GM21737 (cell line): ENCODE data around the gene SLC37A2.
"Not testable (repeated sequence)": the region's sequence is repeated elsewhere in the genome, so short reads cannot be mapped to it uniquely, and the experiment has no call there.

Experiments
- ATAC-seq: cut with Tn5 transposase; IDR thresholded peaks from one replicate; pipeline ENCODE4 v1.9.1; 2021; ENCODE audit warnings: mild to moderate bottlenecking, moderate library complexity; ENCODE audit not compliant: unreplicated experiment

SLC37A2 gene

DNA sequence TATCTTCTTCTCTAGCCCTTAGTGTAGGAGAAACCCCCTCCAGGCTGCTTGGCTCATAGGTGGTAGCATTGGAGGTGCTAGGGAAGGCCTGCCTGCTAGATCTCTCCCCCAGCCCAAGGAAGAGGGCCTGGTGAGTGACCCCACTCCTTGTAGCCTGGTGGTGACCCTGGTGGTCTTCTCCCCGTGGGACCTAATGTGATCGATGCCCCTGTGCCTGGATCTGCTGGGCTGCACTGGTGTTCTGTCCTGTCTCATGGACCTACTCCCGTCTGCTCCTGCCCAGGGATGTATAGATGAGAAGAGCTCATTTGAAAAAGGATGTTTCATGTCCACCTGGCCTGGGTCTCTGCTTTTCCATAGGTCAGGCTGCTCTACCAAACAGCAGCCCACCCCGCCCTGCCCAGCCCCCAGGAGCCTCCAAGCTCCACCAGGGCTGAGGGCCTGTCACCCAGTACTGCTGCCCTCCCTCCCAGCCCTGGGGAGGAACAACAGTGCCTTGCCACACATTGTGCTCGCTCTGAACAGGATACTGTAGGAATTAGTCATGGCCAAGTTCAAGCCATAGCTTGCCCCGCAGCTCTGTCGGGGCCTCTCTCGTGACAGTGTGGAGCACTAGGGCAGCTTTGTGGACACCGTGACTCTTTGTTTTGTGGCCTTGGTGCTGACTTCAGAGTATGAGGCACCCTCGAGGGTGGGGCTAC is 19.7 kb downstream of the SLC37A2 start:
- ATAC-seq: no peak

DNA sequence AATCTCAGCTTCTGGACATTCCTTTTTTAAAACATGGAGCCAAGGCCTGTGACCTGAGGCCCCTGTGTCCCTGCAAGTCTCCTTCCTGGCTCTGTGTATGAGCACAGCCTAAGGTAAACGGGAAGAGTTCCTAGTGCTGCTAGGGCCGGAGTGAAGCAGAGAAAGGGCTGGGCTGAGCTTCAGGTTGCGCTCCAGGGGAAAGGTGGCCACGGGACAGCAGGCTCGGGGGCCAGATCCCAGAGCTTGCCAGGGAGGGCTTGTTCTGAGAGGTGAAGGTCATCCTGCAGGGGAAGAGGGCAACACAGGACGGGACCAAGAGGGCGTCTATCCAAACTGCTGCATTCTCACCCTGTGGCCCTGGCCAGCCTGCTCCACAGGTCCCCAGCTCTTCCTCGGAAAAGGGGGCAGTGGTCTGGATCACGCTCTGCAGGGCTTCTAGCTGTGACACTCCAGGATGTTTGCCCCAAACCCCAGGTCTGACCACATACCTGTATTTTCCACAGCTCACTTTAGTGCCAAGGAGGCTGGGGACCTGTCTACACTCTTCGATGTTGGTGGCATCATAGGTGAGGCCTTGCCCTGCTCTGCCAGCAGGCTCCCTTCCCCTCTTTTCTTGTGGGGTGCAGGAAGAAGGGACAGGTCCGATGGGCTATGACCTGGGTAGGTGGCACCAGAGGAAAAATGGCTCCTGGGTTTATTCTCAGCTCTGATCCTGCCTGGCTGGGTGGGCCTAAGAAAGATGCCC is 20.4 kb downstream of the SLC37A2 start:
- ATAC-seq: no peak

DNA sequence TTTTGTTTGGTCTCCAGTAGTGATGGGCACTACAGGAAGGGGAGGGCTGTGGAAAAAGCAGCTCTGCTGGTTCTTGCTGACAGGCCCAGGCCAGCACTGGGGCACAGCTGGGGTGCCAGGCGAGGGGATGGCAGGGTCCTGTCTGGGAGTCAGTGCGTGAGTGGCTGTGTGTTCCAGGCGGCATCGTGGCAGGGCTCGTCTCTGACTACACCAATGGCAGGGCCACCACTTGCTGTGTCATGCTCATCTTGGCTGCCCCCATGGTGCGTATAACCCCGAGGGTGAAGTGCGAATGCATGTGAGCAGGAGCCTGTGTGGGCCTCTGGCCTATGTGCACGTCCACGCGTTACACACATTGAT is 20.9 kb downstream of the SLC37A2 start:
- ATAC-seq: no peak

DNA sequence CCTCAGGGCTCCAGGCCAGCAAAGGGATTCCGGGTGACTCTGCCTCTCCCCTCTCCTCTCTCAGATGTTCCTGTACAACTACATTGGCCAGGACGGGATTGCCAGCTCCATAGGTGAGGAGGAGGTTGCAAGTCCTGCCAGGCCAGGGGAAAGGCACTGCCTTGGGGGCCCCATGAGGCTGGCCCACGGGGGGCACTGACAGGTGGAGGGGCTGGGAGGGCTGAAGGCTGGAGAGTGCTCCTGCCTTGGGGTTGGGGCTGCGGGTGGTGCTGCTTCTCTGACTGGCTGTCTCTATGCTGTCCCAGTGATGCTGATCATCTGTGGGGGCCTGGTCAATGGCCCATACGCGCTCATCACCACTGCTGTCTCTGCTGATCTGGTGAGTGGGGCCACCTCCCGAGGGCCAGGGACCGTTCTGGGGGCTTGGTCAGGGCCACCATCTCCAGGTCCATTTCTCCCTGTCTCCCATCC is 21.7 kb downstream of the SLC37A2 start:
- ATAC-seq: no peak

DNA sequence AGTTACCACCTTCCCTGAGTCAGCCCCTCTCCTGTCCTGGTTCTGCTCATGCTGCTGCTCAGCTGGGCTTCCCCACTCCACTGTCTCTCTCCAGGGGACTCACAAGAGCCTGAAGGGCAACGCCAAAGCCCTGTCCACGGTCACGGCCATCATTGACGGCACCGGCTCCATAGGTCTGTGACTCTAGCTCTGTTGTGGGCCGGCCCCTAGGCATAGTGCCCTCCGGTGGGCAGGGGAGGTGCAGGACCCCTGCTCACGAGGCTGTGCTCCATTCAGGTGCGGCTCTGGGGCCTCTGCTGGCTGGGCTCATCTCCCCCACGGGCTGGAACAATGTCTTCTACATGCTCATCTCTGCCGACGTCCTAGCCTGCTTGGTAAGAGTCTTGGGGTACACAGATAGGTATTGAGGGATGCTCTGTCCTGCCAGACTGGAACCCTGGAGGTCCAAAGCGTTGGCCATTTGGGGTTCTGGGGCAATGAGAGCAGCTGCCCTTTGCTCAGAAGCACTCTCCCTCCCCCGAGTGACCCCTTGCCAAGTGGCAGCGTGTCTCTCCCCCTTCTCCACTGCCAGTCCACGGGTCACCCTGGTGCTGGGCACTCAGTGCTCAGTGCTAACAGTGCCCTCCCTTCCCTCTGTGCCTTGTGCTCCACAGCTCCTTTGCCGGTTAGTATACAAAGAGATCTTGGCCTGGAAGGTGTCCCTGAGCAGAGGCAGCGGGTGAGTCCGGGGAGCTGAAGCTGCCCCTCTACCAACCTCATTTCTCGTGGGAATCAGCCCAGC is 22.4 kb downstream of the SLC37A2 start:
- ATAC-seq: no peak

DNA sequence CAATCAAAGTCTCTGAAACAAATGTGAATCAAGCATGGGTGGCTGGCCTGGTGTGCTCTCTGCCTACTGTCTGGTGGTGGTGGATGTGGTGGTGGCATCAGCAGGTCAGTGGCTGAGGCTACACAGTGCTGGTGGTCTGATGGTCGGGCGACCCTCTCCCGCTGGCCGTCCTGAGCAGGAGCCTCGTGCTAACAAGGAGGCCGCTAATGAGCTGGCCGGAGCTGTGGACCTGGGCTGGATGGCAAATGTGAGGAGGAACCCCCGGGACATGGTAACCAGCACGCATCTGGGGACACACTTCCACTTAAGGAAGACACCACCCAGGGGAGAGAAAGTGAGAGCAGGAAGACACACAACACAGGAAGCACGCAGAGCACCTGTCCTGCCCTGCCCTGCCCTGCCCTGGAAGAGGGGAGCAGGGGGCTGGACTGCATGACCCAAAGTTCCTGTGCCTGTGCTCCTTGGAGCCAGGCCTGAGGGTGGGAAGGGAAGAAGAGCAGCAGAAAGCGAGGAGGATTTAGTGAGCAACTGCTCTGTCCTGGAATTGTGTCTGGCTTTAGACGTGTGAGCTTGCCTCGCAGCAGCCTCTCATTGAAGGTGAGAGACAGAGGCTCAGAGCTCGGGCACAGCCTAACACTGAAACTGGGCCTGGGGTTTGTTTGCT is 23.7 kb downstream of the SLC37A2 start:
- no peak for ATAC-seq

DNA sequence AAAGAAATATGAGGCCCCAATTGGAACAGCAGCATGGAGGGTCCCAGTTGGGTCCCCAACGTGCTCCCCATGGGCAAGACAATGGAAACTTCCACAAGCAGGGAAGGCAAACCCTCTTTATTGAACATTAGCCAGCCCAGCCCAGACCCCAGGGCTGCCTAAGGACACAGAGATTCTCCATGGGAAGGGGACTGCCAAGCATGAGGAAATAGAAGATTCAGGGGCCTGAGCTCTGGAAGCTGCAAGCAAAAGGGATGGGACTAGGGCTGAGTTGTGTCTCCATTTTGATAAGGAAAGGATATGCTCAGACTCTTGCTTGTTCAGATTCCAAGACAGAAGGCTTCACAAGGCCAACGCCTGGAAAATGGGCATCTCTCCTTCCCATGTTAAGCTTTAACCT is 25.0 kb downstream of the SLC37A2 start:
- no peak for ATAC-seq

DNA sequence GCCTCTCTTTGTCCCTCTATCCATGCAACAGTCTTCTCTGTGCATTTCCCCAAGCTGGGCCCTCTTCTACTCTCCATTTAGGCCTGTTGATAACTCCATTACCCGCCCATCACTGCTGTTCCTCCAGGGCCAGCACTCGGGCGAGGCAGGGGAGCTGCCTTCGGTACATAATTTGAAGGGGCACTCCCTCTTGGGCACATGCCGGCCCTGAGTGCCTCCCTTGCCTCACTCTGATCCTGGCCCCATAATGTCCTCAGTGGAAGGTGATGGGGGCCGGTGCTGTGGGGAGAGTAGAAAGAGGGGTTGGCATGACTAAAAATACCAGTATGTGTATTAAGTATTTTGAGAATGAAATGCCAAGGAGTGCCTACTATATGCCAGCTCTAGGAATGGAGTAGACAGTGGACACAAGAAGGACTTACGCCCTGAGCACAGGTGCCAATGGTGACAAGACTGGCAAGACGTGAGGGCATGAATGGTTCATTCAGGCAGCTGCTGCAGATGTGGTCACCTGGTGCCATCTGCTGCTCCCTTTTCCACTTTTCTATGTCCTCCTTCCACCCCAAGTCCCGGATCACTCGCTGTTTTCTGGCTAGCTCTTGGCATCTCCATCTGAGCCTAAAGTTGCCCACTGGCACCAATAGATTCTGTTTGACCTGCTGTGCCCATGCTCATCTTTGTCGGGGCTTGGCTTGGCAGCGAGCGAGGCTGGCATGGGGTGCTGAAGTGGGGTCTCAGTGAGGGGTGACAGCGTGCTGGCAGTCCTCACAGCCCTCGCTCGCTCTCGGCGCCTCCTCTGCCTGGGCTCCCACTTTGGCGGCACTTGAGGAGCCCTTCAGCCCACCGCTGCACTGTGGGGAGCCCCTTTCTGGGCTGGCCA is 25.7 kb downstream of the SLC37A2 start:
- no peak for ATAC-seq

DNA sequence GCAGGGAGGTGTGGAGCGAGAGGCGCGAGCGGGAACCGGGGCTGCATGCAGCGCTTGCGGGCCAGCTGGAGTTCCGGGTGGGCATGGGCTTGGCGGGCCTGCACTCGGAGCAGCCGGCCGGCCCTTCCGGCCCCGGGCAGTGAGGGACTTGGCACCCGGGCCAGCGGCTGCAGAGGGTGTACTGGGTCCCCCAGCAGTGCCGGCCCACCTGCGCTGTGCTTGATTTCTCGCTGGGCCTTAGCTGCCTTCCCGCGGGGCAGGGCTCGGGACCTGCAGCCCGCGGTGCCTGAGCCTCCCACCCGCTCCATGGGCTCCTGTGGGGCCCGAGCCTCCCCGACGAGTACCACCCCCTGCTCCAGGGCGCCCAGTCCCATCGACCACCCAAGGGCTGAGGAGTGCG is 26.4 kb downstream of the SLC37A2 start:
- not testable (repeated sequence) for ATAC-seq

DNA sequence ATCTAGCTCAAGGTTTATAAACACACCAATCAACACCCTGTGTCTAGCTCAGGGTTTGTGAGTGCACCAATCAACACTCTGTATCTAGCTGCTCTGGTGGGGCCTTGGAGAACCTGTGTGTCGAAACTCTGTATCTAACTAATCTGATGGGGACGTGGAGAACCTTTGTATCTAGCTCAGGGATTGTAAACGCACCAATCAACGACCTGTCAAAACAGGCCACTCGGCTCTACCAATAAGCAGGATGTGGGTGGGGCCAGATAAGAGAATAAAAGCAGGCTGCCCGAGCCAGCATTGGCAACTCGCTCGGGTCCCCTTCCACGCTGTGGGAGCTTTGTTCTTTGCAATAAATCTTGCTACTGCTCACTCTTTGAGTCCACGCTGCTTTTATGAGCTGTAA is 27.0 kb downstream of the SLC37A2 start:
- not testable (repeated sequence) for ATAC-seq

DNA sequence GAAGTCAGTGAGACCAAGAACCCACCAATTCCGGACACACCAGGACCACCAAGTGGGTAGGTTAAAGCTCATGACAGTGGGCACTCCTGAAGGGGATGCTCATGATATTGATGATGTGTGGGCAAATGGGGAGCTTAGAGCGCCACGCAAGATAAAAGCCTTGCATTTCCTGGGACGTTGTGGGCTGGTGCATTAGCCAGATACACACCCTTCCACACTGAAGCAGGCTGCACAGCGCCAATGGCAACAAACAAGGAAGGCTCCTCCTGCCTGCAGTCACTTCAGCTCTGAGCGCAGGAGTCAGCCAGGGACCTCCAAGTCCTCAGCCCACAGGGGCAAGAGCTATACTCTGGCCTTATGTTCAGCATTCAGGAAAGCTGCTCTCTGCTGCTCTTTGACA is 27.7 kb downstream of the SLC37A2 start:
- ATAC-seq: no peak

DNA sequence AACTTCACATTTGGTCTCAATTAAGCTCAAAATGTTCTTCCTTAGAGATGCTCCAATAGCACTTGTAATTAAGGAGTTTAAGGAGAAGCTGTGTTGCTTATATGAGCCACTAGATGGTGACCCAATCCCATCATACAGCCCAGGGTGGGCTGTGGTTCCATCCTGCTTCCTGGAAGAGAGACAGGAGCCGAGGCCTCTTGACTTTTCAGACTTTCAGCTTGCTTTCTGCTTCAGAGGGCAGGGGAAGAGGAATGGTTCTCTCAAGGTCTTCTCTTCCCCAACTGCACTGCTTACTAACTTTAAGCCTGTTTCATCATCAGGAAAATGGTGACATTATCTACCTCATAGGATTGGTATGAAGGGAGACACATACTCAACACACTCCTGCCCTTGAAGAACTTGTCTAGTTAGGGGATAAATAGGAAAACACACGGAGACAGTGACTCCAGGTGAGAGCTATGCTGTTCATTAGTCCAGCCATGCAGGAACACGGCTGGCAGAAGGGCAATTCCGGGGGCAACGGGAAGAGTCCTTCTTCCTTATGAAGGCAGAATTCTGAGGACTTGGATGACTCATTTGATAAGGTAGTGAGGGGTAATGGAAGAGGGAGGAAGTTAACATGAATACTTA is 28.3 kb downstream of the SLC37A2 start:
- no peak for ATAC-seq

DNA sequence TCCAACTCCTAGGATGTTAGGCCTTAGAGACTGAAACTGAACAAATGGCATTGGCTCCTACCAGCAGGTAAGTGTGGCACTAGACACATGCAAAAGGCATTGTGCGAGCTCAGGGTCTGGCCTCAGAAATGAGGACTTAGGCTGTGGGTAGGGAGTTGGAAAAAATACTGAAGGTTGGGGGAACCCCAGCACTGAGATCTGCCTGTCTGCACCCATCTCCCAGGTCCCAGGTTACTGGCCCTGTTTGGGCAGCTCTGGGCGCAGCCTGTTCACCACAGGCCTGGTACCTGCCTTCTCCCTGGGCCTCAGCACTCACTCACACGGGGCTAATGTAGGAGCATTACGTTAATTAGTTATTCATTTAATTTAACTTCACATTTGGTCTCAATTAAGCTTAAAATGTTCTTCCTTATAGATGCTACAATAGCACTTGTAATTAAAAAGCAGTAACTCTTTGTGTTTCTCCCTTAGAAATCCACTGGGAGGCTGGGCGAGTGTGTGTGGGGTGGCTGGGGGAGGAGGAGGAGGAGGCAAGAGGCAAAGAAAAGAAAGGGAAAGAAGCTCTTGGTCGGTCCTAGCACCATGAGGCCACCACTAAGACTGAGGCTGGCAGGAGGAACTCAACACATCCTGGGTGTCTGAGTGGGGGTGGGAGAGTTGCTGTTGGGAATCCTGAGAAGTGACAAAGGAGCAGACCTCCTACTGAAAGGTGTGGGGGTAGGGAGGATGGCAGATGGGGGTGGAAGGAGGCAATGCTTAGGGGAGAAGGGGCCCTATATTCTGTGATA is 29.0 kb downstream of the SLC37A2 start:
- no peak for ATAC-seq

DNA sequence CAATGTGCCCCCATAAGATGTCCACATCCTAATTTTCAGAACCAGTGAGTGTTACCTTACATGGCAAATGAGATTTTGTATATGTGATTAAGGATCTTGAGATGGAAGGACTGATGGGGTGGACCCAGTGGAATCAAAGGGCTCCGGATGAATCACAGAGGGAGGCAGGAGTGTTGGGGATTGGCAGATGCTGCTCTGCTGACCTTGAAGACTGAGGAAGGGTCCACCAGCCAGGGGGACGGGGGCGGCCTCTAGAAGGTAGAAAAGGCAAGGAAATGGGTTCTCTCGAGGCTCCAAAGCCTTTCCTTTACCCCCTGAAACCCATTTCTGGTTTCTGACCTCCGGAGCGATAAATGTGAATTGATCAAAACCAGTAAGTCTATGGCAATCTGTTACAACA is 29.6 kb downstream of the SLC37A2 start:
- no peak for ATAC-seq

DNA sequence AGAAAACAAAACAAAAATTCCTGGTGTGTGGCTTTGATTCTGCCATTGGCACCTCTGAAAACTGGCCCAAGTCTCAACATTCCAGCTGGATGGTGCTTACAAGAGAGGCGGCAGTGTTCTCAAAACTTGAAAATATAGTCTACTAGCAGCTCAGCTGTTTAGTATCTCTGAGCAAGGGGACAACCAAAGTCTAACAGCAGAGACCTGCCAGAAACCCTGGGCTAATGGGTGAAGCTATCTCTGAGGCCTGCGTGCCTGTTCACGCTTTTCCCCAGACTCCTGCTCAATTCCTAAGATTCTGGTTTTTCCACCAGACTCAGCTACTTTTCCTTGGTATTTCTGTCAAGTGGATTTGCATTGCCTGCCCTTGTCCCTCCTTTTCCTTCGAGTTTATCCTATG is 30.4 kb downstream of the SLC37A2 start:
- no peak for ATAC-seq

DNA sequence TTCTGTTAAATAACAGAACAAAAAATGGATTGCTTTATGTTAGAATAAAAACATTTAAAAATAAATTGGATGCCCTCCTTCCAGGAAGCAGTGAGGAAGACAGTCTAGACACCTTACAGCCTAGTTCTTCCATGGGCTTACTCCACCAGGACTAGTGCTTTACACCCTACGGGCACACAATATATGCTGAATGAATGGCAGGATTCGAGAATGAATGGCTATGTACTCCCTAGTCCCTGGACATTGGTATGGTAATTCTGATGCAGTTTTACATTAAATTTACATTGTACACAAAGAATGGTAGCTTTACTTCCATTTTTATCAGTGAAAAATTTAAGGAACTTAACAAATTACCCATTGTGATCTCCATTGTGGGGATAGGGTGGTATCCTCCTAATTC is 31.6 kb downstream of the SLC37A2 start:
- ATAC-seq: no peak

DNA sequence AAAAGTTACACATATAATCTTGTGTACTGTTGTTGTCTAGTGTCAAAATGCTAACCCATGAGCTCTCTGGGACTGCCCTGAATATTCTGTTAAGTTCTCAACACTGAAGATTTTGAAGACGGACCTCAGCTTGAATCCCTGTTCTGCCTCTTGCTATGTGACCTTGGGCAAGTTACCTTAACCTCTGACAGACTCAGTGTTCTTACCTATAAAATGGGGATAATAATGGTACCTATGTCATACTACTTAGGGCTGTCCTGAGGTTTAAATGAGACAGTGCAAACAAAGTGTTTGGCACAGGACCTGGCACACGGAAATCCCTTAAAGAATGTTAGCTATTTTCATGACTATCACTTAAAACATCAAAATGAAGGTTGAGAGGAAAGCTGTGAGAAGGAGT is 37.0 kb downstream of the SLC37A2 start:
- ATAC-seq: no peak

DNA sequence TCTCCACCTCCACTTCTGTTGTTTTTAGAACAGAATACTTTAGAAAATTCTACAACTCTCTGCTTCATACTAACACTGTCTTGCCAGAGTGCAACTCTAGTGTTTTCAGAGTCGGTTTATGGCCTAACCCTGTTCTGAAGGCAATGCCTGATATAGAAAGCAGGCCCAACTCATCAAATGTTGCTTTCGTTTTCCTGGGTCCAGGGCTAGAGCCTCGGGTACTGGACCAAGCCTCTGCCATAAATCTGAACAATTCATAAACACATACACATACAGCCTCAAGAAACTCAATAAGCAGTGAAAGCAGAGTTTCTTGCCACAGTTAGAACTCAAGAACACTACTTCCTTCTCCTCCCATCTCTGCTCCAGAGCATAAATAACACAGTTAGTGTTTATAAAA is 38.5 kb downstream of the SLC37A2 start:
- ATAC-seq: no peak

DNA sequence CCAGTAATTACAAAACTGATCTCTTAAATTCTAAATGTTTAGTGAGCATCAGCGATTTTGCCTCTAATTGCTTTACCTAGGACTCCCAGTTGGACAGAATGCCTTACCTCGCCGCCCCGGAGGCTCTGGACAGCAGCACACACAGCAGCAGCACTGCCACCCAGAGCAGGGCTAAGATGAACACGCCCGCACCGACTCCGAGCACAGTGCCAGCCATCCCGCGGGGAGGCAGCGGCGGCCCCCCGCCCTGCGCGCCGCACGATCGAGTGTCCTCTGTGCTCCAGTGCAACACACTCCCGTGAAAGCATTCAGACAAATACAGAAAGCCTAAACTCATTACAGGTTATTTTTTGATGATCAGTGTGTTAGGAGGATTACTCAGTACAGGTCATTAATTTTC is 38.9 kb downstream of the SLC37A2 start:
- ATAC-seq: no peak
